CD8-positive, alpha-beta memory T cell (primary cell): ENCODE data around the gene ELP5. TPM values are rescaled to one million over a fixed set of nuclear protein-coding genes. Genes with fewer than 3 reads are reported as not detected.

Source experiments
- CTCF ChIA-PET: fragments of 350-600 bp; sonication (Branson Sonifier 250); formaldehyde crosslinking; loops from one replicate; lab custom pipeline; 2021; ENCODE audit warnings: antibody characterized with exemption; lab: Charles Lee
- POLR2A ChIA-PET: fragments of 350-600 bp; sonication (Branson Sonifier 250); formaldehyde crosslinking; loops from one replicate; lab custom pipeline; 2021; ENCODE audit warnings: antibody characterized with exemption; lab: Charles Lee
- DNase-seq, 5 donors: peaks; one replicate each; pipeline versions ENCODE4 v3.0.0 to v3.0.0-alpha.2; 2020 to 2022; ENCODE audit warnings: mixed read lengths in 1 of 5
- H3K27ac ChIP-seq: one replicate; pipeline ENCODE4 v1.7.0; 2013; ENCODE audit warnings: low read depth, mild to moderate bottlenecking, low read length, moderate library complexity
- H3K27me3 ChIP-seq: 2 replicates; pipeline ENCODE4 v1.7.0; 2013; ENCODE audit warnings: low read length, mild to moderate bottlenecking; ENCODE audit not compliant: insufficient read depth, poor library complexity, severe bottlenecking
- H3K36me3 ChIP-seq: 2 replicates; pipeline ENCODE4 v1.7.0; 2013; ENCODE audit warnings: mild to moderate bottlenecking, low read length, moderate library complexity; ENCODE audit not compliant: insufficient read depth
- H3K4me1 ChIP-seq: 2 replicates; pipeline ENCODE4 v1.7.0; 2013; ENCODE audit warnings: mild to moderate bottlenecking, low read length, moderate library complexity; ENCODE audit not compliant: insufficient read depth
- H3K4me3 ChIP-seq: 2 replicates; pipeline ENCODE4 v1.7.0; 2013; ENCODE audit warnings: mild to moderate bottlenecking, low read length
- H3K9me3 ChIP-seq: 2 replicates; pipeline ENCODE4 v1.7.0; 2013; ENCODE audit warnings: mild to moderate bottlenecking, low read length
- H3K27ac Mint-ChIP-seq, 8 donors: one replicate each; pipeline ENCODE4 v1.8.0; 2020 to 2021; ENCODE audit warnings: mixed read lengths in 8 of 8, mild to moderate bottlenecking in 6 of 8, inconsistent platforms in 3 of 8, moderate library complexity in 3 of 8
- H3K27me3 Mint-ChIP-seq, 2 donors: one replicate each; pipeline ENCODE4 v1.8.0; 2020 to 2021; ENCODE audit warnings: mixed read lengths in 2 of 2, mild to moderate bottlenecking in 1 of 2, moderate library complexity in 1 of 2
- H3K36me3 Mint-ChIP-seq, 3 donors: one replicate each; pipeline ENCODE4 v1.8.0; 2020 to 2021; ENCODE audit warnings: mixed read lengths in 3 of 3, inconsistent platforms in 1 of 3, mild to moderate bottlenecking in 1 of 3
- H3K4me1 Mint-ChIP-seq, 3 donors: one replicate each; pipeline ENCODE4 v1.8.0; 2020 to 2021; ENCODE audit warnings: mixed read lengths in 3 of 3, inconsistent platforms in 1 of 3, mild to moderate bottlenecking in 1 of 3
- H3K4me3 Mint-ChIP-seq, 7 donors: one replicate each; pipeline ENCODE4 v1.8.0; 2020 to 2021; ENCODE audit warnings: mixed read lengths in 7 of 7, mild to moderate bottlenecking in 6 of 7, moderate library complexity in 4 of 7, inconsistent platforms in 2 of 7
- H3K9me3 Mint-ChIP-seq, 5 donors: one replicate each; pipeline ENCODE4 v1.8.0; 2020 to 2022; ENCODE audit warnings: mixed read lengths in 5 of 5, mild to moderate bottlenecking in 3 of 5, moderate library complexity in 2 of 5, inconsistent platforms in 1 of 5
- polyA plus RNA-seq: library from polyadenylated mRNA; unstranded; fragments of 300-500 nt; fragmentation: Illumina TruSeq; gene quantifications from one replicate; pipeline ENCODE4 v1.2.3, GENCODE V29; 2021
- total RNA-seq, 2 experiments: library from RNA; stranded (reverse); gene quantifications; one replicate each; pipeline ENCODE4 v1.2.3, GENCODE V29; 2021

Gene ELP5
- total and polyA plus RNA-seq, 3 experiments from 2014 or later: 84.8 to 111 (median 106) TPM

DNA sequence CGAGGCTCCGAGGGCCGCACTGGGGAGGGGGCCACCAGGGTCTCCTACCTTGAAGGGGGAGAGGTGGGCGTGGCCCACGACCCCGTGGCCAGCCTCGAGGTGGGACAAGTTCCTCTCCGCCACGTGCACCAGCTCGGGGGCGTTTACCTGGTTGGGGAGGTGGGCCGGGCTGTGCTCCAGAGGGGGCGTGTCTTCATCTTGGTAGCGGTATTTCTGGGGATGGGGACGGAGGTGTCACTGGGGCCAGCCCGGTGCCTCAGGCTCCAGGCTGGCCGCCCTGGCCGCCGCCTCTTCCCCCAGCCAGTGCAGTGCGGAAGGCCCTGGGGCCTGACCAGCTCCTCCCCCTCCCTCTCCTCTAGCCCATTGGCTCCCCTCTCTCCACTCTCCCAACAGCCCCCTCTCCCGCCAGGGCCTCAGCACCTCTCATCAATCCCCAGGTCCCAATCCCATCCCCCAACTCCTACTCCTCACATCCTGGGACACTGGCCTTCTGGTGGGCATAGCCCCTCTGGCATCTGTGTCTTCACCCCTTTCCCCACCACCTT, 43.9 kb upstream of the ELP5 start:
- Histone ChIP-seq H3K4me3 (no peak overlapping the region), H3K4me1 (peaks cover 20% of the 10 kb centered on the region), H3K36me3 (no peaks in the 10 kb centered on the region), H3K27me3 (no peaks in the 10 kb centered on the region), H3K27ac (no peak overlapping the region), H3K9me3 (no peaks in the 10 kb centered on the region)
- Mint-ChIP-seq H3K36me3 (no peaks in the 10 kb centered on the region), H3K9me3 (no peaks in the 10 kb centered on the region), H3K4me3 (peak overlapping the region in 1 of 7 donors; percentile 52), H3K27ac (peak overlapping the region in 5 of 8 donors; percentile 21 to 88 (median 55)), H3K4me1 (peaks cover 30 to 33% (median 31%) of the 10 kb centered on the region in 3 donors), H3K27me3 (peaks cover 8 to 13% of the 10 kb centered on the region in 2 donors)
- ChIA-PET CTCF (no interaction called here), POLR2A (no interaction called here)
- DNase-seq: no peak

GRCh38 chr17:7208754-7209460, 43.1 kb upstream of the ELP5 start:
- POLR2A ChIA-PET: no interaction called here
- H3K9me3 Mint-ChIP-seq: peaks cover 0 to under 1% (median 0%) of the 10 kb centered on the region in 5 donors
- H3K4me3 Mint-ChIP-seq: no peak overlapping the region
- peaks cover 8 to 13% of the 10 kb centered on the region in 2 donors for H3K27me3 Mint-ChIP-seq
- peaks cover 24% of the 10 kb centered on the region for H3K4me1 ChIP-seq
- no peak overlapping the region for H3K4me3 ChIP-seq
- DNase-seq: no peak
- no peaks in the 10 kb centered on the region for H3K36me3 Mint-ChIP-seq
- H3K4me1 Mint-ChIP-seq: peaks cover 33 to 36% (median 35%) of the 10 kb centered on the region in 3 donors
- peak overlapping the region in 4 of 8 donors; percentile 55 to 88 (median 74) for H3K27ac Mint-ChIP-seq
- no peak overlapping the region for H3K27ac ChIP-seq
- no peaks in the 10 kb centered on the region for H3K36me3 ChIP-seq
- CTCF ChIA-PET: no interaction called here
- H3K9me3 ChIP-seq: no peaks in the 10 kb centered on the region
- no peaks in the 10 kb centered on the region for H3K27me3 ChIP-seq

DNA sequence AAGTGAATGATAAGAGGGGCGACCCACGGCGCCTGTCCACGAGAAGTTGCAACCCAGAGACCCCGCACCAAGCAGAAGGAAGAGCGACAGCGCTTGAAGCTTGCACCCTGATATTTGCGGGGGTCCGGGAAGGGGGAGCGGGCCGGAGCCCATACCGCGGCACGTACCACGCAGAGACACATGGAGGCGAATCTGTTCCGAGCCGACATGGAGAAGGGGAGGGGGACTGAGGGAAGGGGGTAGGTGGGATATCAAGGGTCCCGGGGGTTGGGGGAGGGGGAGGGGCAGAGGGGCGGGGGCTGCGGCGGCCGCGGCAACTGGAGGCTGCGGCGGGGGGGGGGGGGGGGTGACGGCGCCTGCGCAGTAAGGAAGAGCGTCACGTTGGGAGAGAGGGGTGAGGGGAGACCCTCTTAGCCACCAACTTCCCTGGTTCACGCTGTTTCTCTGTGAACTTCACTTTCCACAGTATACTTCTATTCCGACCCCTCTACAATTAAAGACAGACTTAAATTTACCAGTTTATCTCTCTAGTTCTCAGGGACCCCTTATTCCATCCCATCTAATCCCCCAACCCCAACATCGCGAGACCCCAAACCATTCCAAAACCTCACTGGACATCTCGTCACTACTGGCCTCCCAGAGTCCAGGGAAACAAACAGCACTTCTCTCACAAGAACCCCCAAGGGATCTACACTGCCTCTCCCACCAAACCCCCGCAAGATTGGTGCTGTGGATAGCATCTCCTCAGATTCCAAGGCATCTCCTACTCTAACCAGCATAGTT, 40.3 kb upstream of the ELP5 start:
- H3K27ac ChIP-seq: no peak overlapping the region
- no peaks in the 10 kb centered on the region for H3K9me3 ChIP-seq
- CTCF ChIA-PET: no interaction called here
- Mint-ChIP-seq H3K27me3 (peaks cover 9 to 13% of the 10 kb centered on the region in 2 donors), H3K9me3 (peaks cover 0 to 1% (median 0%) of the 10 kb centered on the region in 5 donors), H3K4me3 (peak overlapping the region in 1 of 7 donors; percentile 20), H3K4me1 (peaks cover 26 to 36% (median 35%) of the 10 kb centered on the region in 3 donors), H3K27ac (peak overlapping the region in 5 of 8 donors; percentile 7 to 81 (median 62)), H3K36me3 (no peaks in the 10 kb centered on the region)
- H3K36me3 ChIP-seq: no peaks in the 10 kb centered on the region
- H3K4me1 ChIP-seq: peaks cover 27% of the 10 kb centered on the region
- POLR2A ChIA-PET: no interaction called here
- H3K27me3 ChIP-seq: no peaks in the 10 kb centered on the region
- no peak for DNase-seq
- no peak overlapping the region for H3K4me3 ChIP-seq

DNA sequence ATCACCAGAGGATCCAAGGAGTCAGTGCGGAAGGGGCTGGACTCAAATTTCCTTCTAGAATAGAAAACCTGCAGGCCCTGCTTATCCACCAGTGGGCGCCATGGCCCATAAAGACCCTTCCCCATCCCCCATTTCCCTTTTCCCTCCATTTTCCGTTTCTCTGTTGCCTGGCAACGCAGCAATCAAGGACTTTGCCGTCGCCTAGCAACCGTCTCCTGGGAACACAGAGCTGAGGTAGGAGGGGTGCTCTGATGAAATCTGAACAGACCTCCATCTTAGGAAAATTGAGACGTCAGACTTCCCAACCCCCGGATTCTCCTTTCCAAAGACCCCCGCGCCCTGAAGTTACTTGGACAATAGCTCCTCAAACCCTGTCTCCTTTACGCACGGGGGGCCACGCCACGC, 38.1 kb upstream of the ELP5 start:
- peaks cover 37 to 52% (median 45%) of the 10 kb centered on the region in 3 donors for H3K4me1 Mint-ChIP-seq
- H3K9me3 ChIP-seq: no peaks in the 10 kb centered on the region
- H3K27me3 ChIP-seq: no peaks in the 10 kb centered on the region
- DNase-seq: no peak
- H3K27ac ChIP-seq: peak overlapping the region; percentile 83
- H3K4me1 ChIP-seq: peaks cover 45% of the 10 kb centered on the region
- no peaks in the 10 kb centered on the region for H3K36me3 Mint-ChIP-seq
- peaks cover 9 to 13% of the 10 kb centered on the region in 2 donors for H3K27me3 Mint-ChIP-seq
- H3K27ac Mint-ChIP-seq: peak overlapping the region; percentile 91 to 100 (median 98)
- POLR2A ChIA-PET: interaction anchor here (1.0 to 2.3 kb wide), 6 partner anchors 20 to 474 kb away, joined by 3 to 12 read pairs (median 6); partner anchors contain the start of genes DVL2 and WRAP53
- peak overlapping the region; percentile 81 to 96 (median 85) for H3K4me3 Mint-ChIP-seq
- CTCF ChIA-PET: interaction anchor here (1.1 to 2.0 kb wide), 4 partner anchors 10 to 162 kb away, joined by 3 to 9 read pairs (median 4); partner anchors contain the start of gene DVL2
- H3K4me3 ChIP-seq: peak overlapping the region; percentile 64
- H3K36me3 ChIP-seq: no peaks in the 10 kb centered on the region
- peaks cover 0 to 1% (median 0%) of the 10 kb centered on the region in 5 donors for H3K9me3 Mint-ChIP-seq

DNA sequence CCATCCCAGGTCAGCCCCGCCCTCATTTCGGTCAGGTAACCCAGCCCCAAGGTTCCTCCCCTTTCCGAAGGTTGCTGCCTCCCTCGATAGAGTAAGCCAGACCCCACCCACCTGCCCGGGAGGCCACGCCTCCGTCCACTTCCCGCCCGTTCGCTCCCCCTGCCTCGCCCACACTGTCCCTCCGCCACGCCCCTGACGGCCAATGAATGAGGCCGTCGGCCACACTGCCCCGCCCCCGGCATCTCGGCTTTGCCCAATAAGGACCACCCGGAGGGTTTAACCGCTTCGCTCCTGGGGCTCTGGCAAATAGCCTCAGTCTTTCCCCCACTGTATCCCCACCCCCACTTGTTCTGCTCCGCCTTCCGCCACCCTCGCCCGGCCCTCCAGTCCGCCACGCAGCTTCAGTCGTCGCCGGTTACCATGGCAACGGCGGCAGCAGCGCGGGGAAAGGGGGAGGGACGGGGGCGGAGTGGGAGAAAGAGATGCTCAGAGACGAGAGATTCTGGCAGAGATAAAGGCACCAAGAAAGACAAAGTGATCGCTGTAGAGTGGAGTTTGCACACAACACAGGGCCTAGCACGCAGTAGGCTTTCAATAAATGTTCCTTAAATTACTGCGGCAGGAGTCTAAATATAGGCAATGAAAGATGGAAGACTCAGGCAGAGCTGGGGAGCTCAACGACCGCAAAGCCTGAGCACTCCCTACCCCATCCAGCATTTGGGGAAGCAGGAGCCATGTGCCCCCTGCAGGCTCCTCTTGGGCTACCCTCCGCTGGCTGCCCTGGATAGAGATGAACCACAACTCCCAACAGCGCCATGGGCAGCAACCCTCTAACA, 37.5 kb upstream of the ELP5 start:
- Mint-ChIP-seq H3K4me1 (peaks cover 39 to 58% (median 51%) of the 10 kb centered on the region in 3 donors), H3K4me3 (peak overlapping the region; percentile 81 to 96 (median 85)), H3K9me3 (peaks cover 0 to 1% (median 0%) of the 10 kb centered on the region in 5 donors), H3K36me3 (no peaks in the 10 kb centered on the region), H3K27ac (peak overlapping the region; percentile 91 to 100 (median 98)), H3K27me3 (peaks cover 9 to 13% of the 10 kb centered on the region in 2 donors)
- POLR2A ChIA-PET: interaction anchor here (1.0 to 2.3 kb wide), 7 partner anchors 19 to 473 kb away, joined by 3 to 12 read pairs (median 6); partner anchors contain the start of genes DVL2, GABARAP and WRAP53
- DNase-seq: peak; percentile 97 to 99 (median 98)
- no peaks in the 10 kb centered on the region for H3K36me3 ChIP-seq
- peaks cover 51% of the 10 kb centered on the region for H3K4me1 ChIP-seq
- H3K27me3 ChIP-seq: no peaks in the 10 kb centered on the region
- CTCF ChIA-PET: interaction anchor here (1.1 to 2.0 kb wide), 4 partner anchors 11 to 163 kb away, joined by 3 to 9 read pairs (median 4); partner anchors contain the start of gene DVL2
- no peaks in the 10 kb centered on the region for H3K9me3 ChIP-seq
- H3K27ac ChIP-seq: peak overlapping the region; percentile 83
- H3K4me3 ChIP-seq: peak overlapping the region; percentile 64

DNA sequence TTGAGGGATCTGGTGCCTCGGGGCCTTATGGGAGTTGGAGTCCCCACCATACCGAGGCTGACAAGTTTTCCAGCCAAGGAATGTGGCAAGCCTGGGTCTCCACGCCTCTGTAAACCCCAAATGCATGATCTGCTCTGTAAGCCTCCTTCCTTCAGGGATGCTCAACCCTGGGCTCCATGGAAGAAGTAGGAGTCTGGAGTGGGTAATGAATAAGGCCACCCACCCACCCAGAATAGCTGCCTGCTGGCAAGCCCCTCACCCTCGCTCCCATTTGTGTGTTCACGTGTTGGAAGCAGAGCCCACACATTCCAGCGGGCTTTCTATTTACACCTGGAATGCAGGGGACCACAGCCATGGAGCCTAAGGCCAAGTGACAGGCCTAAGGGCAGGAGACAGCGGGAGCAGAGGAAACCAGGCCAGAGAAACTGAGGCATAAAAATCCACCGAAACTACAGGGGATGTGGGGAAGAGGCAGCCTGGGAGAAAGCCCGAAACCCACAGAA, 36.8 kb upstream of the ELP5 start:
- Mint-ChIP-seq H3K36me3 (peaks cover 0 to 2% (median 0%) of the 10 kb centered on the region in 3 donors), H3K4me3 (peak overlapping the region; percentile 81 to 96 (median 85)), H3K9me3 (peaks cover 0 to 1% (median 0%) of the 10 kb centered on the region in 5 donors), H3K27me3 (peaks cover 5 to 10% of the 10 kb centered on the region in 2 donors), H3K4me1 (peaks cover 40 to 61% (median 54%) of the 10 kb centered on the region in 3 donors), H3K27ac (peak overlapping the region; percentile 91 to 100 (median 98))
- Histone ChIP-seq H3K27me3 (no peaks in the 10 kb centered on the region), H3K4me3 (no peak overlapping the region), H3K9me3 (no peaks in the 10 kb centered on the region), H3K4me1 (peaks cover 54% of the 10 kb centered on the region), H3K27ac (peak overlapping the region; percentile 83), H3K36me3 (no peaks in the 10 kb centered on the region)
- peak in 1 of 5 donors; percentile 52 for DNase-seq
- ChIA-PET POLR2A (interaction anchor here (1.3 to 2.3 kb wide), 4 partner anchors 19 to 169 kb away, joined by 6 to 12 read pairs (median 7); partner anchors contain the start of genes DVL2 and GABARAP), CTCF (interaction anchor here (0.6 to 2.0 kb wide), 4 partner anchors 20 to 163 kb away, joined by 3 to 9 read pairs (median 4); partner anchors contain the start of gene DVL2)
